ENCODE results near the gene RPS6KB2.

RPS6KB2 gene

DNA sequence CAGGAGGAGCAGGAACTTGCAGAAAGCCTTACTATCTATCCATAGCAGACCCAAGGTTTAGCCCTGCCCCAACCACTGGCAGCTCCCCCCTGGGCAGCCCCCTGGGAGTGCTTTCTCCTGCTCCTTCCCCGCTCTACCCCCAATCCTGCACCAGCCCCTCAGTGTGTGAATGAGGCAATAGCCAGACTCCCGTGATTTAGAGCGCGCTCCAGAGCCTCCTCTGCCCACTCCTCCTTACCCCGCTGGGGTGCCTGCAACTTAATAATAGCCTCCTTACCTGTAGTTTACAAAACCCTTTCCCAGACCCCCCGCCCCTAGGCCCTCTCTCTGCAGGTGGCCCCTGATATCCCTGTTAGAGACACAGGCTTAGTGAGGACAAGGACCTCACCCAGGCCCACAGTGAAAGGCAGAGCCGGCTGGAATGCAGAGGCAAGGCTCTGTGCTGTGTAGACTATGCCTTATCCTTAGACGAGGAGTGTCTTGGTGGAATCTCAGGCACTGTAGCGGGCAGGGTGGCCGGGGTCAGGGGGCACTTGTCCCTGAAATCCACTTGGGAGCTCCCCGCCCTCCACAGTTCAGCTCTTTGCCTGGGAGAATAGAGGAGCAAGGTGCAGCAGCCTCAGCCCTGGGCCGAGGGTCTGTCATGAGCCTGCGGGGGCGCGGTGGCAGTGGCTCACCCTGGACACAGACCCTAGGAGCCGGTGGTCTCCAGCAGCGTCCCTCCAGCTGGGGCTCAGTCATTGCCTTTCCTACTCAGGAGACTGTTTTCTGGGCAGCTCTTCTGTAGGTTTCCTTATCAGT, 17.1 kb upstream of the RPS6KB2 start:
- peaks cover 53% of the 10 kb centered on the region for H3K27me3 Mint-ChIP-seq

DNA sequence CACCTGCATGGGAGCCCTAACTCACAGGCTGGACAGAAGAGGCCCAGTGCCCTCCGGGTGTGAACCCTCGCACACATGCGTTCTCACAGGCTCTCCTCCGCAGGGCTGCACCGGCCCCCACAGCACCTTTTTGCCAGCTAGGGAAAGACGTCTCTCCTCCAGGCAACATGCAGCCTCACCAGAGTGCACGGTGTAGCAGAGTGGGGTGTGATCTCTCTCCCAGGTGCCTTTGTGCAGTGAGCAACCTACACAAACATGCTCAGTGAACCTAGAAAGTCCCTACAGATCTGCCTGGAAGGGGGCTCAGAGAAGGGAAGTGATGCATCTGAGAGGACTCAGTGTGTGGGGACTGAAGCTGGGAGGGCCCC, 16.5 kb upstream of the RPS6KB2 start:
- H3K27ac Mint-ChIP-seq: no peak overlapping the region
- peaks cover 59% of the 10 kb centered on the region for H3K27me3 Mint-ChIP-seq
- no peaks in the 10 kb centered on the region for H3K9me3 Mint-ChIP-seq
- H3K36me3 Mint-ChIP-seq (ENCODE audit: low read depth): no peaks in the 10 kb centered on the region
- H3K4me1 Mint-ChIP-seq (ENCODE audit: low read depth): peaks cover 60% of the 10 kb centered on the region
- H3K4me3 Mint-ChIP-seq: no peak overlapping the region
- intact Hi-C loops (cut with micrococcal nuclease): no loop called here

More for the DNA sequence above, 17.1 kb upstream of the RPS6KB2 start:
- Mint-ChIP-seq H3K9me3 (no peaks in the 10 kb centered on the region), H3K27ac (no peak overlapping the region), H3K36me3 (ENCODE audit: low read depth) (no peaks in the 10 kb centered on the region), H3K4me1 (ENCODE audit: low read depth) (peaks cover 60% of the 10 kb centered on the region), H3K4me3 (no peak overlapping the region)
- intact Hi-C loops (cut with micrococcal nuclease): no loop called here

DNA sequence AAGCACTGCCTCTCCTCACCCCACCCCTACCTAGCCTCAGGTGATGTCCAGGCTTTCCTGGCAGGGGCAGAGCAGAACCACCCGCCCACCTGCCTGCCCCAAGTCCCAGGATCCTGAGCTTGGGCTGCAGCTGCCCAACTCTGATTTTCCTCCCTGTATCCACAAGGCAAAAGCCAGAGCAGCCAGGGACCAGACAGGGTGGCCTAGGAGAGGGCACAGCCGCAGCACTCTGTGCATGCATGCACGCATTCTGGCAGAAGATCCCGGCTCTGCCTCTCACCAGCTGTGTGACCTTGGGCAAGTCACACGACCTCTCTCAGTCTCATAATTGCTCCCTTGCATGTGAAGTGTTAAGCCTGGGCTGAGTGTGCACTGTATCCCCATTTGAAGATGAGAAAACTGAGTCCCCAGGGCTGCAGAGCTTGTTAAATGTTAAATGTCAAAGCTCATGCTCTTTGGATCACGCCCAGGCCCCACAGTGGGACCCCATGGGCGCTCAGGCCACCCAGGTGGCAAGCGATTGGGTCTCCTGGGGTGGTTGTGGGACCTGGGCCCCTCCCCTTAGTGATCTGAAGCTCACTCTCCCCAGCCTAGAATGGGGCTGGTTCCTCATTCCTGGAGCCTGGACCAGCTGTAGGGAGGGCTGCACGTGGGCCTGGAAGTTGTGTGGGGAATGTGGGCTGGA, 15.7 kb upstream of the RPS6KB2 start:
- Mint-ChIP-seq H3K4me3 (no peak overlapping the region), H3K36me3 (ENCODE audit: low read depth) (no peaks in the 10 kb centered on the region), H3K27me3 (peaks cover 67% of the 10 kb centered on the region), H3K27ac (no peak overlapping the region), H3K9me3 (no peaks in the 10 kb centered on the region), H3K4me1 (ENCODE audit: low read depth) (peaks cover 58% of the 10 kb centered on the region)
- intact Hi-C loops (cut with micrococcal nuclease): no loop called here

DNA sequence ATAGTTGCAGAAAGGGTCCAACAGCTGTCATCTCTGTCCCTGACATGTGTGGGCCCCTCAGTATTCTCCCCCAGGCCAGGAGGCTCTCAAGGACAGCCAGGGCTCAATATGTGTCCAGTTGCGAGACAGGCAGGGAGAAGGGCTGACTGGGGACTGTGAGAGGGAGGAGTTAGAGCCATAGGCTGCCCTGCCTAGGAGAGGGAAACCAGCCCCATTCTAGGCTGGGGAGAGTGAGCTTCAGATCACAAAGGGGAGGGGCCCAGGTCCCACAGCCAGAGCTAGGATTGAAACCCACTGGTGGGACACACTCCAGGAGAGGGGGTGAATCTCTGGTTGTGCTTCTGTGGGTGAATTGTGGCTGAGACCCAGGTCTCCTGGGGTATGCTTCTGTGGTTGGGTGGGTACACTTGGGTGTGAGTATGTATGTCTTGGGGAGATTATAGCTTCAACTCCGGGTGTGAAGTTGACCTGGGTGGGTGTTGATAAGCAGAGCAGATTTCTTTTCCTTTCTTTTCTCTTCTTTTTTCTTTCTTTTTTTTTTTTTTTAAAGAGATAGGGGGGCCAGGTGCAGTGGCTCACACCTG, 14.9 kb upstream of the RPS6KB2 start:
- intact Hi-C loops (cut with micrococcal nuclease): no loop called here

DNA sequence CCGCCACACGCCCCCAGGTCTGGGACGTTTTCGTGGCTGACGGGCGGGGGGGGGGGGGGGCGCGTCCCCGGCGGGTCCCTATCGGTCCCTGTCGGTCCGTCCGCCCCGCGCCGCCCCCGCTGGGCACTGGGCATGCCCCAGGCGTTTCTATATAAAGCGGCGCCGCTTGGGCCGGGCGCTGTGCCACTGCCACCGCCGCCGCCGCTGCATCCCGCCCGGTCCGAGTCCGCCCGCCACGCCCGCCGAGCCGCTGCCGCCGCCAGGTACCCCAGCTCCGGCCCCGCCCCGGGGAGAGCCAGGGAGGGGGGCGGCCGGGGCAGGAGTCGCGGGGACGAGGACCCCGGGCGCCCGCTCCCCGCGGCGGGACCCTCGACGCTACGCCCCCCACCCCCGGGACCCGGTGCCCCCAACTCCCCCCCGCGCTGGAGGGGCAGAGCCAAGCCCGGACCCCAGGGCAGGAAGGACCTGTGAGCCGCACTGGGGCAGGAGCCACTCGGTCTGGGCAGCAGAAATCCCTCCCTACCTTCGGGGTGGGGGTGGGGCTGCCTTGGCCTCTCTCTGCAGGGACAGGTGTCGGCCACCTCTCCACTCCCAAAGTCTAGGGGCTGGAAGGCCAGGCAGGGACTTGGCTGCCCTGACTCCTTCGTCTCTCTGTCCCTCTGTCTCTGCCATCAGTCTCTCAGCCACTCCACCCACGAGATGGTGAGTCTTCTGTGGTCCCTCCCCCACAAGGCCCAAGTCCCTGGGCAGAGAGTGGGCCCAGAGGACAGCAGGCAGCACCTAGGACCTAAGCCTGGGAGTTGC, 12.6 kb upstream of the RPS6KB2 start, which contains the start of gene CARNS1:
TSS of gene CARNS1 (plus strand) at position 178 of the 804 bp plus-strand sequence. CDS start at position 700, 522 bp downstream.
- H3K36me3 Mint-ChIP-seq (ENCODE audit: low read depth): no peaks in the 10 kb centered on the region
- no peaks in the 10 kb centered on the region for H3K9me3 Mint-ChIP-seq
- peaks cover 91% of the 10 kb centered on the region for H3K27me3 Mint-ChIP-seq
- H3K27ac Mint-ChIP-seq: no peak within 1 kb of the TSS
- H3K4me1 Mint-ChIP-seq (ENCODE audit: low read depth): peaks cover 64% of the 10 kb centered on the region
- peak within 1 kb of the TSS; percentile 34 for H3K4me3 Mint-ChIP-seq
- intact Hi-C loops (cut with micrococcal nuclease): no loop called here

More for the DNA sequence above, 14.9 kb upstream of the RPS6KB2 start:
- Mint-ChIP-seq H3K9me3 (no peaks in the 10 kb centered on the region), H3K27me3 (peaks cover 74% of the 10 kb centered on the region), H3K27ac (no peak overlapping the region), H3K36me3 (ENCODE audit: low read depth) (no peaks in the 10 kb centered on the region), H3K4me1 (ENCODE audit: low read depth) (peaks cover 56% of the 10 kb centered on the region), H3K4me3 (no peak overlapping the region)

DNA sequence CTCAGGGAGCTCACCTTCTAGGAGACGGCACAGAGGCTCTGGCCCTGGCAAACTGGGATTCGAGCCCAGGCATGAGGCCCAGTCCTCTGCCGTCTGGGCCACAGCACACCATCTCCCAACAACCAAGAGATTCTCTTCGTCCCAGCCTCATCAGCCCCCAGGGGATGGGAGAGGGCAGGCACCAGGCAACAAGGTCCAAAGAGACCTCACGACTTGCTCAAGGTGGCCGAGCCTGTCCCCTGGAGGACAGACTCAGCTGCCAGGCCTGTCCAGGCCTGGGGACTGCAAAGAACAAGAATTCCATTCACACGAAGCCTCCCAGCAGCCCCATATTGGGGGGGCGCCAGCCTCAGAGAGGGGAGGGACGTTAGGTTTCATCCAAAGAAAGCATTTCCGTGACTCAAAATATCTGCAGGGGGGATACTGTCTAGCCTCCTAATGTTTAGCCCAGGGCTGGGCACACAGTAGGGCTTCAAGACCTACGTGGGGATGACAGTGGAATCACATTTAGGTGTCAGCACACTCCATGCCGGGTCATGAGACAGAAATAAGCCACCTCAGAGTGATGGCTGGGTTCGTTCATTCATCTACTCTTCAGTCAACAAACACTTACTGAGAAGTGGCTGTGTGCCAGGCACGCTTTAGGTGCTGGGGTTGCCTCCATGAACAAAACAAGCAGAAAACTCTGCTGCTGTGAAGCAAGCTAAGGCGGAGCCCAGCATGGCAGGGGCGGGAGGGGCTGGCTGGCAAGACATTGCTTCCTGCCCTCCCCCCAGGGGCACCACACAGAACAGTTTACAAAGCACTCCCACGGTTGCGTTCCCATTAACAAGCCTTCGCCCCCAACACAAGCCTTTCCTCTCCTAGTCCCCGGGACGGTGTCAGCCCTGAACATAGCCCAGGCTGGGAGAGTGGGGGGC, 11.6 kb upstream of the RPS6KB2 start:
- Mint-ChIP-seq H3K27me3 (peaks cover 81% of the 10 kb centered on the region), H3K4me1 (ENCODE audit: low read depth) (peaks cover 69% of the 10 kb centered on the region), H3K9me3 (no peaks in the 10 kb centered on the region), H3K4me3 (peak overlapping the region; percentile 34), H3K36me3 (ENCODE audit: low read depth) (no peaks in the 10 kb centered on the region), H3K27ac (no peak overlapping the region)
- intact Hi-C loops (cut with micrococcal nuclease): no loop called here

DNA sequence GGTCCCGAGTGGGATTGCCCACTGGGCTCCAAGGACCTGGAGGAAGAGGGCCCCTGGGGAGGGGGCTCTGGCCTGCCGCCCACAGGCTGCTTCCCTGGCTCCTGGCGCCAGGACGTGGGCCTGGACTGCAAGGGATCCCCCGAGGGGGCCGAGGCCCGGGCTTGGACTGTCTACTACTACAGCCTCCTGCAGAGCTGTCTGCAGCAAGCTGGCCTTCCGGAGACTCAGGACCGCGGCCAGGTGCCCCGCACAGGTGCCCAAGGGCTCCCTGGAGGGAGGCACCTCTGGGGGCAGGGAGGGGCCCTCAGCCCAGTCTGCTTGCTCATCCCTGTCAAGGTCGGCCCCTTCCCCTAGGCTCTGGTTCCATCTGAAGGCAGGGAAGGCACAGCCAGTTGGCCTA, 10.9 kb upstream of the RPS6KB2 start:
- H3K27me3 Mint-ChIP-seq: peaks cover 74% of the 10 kb centered on the region
- H3K36me3 Mint-ChIP-seq (ENCODE audit: low read depth): no peaks in the 10 kb centered on the region
- no peak overlapping the region for H3K4me3 Mint-ChIP-seq
- no peak overlapping the region for H3K27ac Mint-ChIP-seq
- peaks cover 67% of the 10 kb centered on the region for H3K4me1 Mint-ChIP-seq (ENCODE audit: low read depth)
- intact Hi-C loops (cut with micrococcal nuclease): no loop called here
- H3K9me3 Mint-ChIP-seq: no peaks in the 10 kb centered on the region

DNA sequence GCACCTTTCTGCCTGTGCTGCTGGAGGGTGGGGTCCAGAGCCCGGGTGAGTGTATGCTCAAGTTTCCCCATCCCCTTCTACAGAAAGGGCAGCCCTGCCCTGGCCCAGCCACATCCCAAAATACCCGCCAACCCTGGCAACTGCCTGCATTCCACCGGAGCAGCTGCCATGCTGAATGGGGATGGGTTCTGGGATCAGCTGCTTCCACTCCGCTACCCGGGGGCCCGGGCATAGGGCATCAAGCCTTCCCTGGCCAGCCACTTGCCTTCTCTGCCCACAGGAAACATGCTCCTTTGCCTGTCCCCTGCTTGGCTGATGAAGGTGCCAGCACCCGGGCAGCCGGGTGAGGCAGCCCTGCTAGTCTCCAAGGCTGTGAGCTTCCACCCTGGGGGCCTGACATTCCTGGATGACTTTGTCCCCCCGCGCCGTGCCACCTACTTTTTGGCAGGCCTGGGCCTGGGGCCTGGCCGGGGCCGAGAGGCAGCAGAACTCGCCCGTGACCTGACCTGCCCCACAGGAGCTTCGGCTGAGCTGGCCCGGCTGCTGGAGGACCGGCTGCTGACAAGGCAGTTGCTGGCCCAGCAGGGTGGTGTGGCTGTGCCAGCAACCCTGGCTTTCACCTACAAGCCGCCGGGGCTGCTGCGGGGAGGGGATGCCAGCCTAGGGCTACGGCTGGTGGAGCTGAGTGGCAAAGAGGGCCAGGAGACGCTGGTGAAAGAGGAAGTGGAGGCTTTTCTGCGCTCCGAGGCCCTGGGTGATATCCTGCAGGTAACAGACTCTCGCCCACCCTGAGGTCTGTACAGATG, 9.6 kb upstream of the RPS6KB2 start:
- peaks cover 63% of the 10 kb centered on the region for H3K4me1 Mint-ChIP-seq (ENCODE audit: low read depth)
- H3K36me3 Mint-ChIP-seq (ENCODE audit: low read depth): no peaks in the 10 kb centered on the region
- no peaks in the 10 kb centered on the region for H3K9me3 Mint-ChIP-seq
- H3K27ac Mint-ChIP-seq: no peak overlapping the region
- peaks cover 68% of the 10 kb centered on the region for H3K27me3 Mint-ChIP-seq
- peak overlapping the region; percentile 24 for H3K4me3 Mint-ChIP-seq
- intact Hi-C loops (cut with micrococcal nuclease): no loop called here

DNA sequence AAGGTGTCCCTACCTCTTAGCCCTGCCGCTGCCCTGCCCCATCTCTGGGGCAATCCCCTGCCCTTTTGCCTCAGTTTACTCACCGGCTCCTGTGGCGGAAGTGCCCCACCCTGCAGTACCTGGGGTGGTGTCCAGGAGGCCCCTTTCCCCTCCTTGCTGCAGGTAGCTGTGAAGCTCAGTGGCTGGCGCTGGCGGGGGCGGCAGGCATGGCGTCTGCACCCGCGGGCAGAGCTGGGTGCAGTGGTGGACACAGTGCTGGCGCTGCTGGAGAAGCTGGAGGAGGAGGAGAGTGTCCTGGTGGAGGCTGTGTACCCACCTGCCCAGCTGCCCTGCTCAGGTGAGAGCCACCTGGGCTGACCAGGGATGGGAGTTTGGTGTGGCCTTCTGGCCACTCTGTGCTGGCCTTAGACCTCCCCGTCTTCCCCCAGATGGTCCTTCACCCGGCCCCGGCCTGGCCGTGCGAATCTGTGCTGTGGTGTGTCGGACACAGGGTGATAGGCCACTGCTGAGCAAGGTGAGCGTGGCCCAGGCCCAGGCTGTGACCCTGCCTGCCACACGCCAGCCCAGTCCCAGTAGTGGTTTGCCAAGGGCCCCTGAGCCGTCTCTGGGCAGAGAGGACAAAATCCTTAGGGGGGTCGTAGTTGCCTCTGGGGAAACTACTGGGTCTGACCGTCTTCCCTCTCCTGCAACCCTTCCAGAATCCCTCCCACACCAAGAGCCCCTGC, 8.8 kb upstream of the RPS6KB2 start:
- Mint-ChIP-seq H3K4me3 (peak overlapping the region; percentile 76), H3K9me3 (no peaks in the 10 kb centered on the region), H3K27me3 (peaks cover 60% of the 10 kb centered on the region), H3K36me3 (ENCODE audit: low read depth) (no peaks in the 10 kb centered on the region), H3K27ac (no peak overlapping the region), H3K4me1 (ENCODE audit: low read depth) (peaks cover 64% of the 10 kb centered on the region)
- intact Hi-C loops (cut with micrococcal nuclease): loop anchor here (2.0 kb wide), 1 partner anchor 17 kb away; no protein-coding TSS in a partner anchor

DNA sequence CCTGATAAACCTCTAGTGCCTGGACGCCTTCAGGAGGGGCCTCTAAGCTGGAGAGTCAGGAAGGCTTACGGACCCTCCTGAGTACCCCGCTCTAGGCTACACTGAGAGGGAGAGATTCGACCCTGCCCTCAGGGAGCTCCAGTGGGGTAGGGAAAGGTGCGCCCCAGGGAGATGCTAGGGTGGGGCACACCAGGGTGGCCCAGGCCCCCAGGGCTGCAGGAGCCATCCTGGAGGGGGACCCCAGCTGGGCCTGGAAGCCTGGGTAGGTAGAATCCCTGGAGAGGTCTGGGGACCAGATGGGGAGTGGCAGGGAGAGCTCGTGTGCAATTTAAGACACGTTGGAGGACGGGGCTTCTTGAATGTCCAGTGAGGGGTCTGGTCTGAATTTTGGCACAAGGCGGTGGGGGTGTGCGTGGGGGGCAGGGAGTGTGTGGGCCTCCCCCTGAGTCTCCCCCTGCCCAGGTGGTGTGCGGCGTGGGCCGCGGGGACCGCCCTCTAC, 8.1 kb upstream of the RPS6KB2 start:
- Mint-ChIP-seq H3K9me3 (no peaks in the 10 kb centered on the region), H3K27ac (peak overlapping the region; percentile 51), H3K4me3 (peak overlapping the region; percentile 76), H3K36me3 (ENCODE audit: low read depth) (no peaks in the 10 kb centered on the region), H3K4me1 (ENCODE audit: low read depth) (peaks cover 65% of the 10 kb centered on the region), H3K27me3 (peaks cover 53% of the 10 kb centered on the region)
- intact Hi-C loops (cut with micrococcal nuclease): loop anchor here (2.0 kb wide), 1 partner anchor 17 kb away; no protein-coding TSS in a partner anchor

DNA sequence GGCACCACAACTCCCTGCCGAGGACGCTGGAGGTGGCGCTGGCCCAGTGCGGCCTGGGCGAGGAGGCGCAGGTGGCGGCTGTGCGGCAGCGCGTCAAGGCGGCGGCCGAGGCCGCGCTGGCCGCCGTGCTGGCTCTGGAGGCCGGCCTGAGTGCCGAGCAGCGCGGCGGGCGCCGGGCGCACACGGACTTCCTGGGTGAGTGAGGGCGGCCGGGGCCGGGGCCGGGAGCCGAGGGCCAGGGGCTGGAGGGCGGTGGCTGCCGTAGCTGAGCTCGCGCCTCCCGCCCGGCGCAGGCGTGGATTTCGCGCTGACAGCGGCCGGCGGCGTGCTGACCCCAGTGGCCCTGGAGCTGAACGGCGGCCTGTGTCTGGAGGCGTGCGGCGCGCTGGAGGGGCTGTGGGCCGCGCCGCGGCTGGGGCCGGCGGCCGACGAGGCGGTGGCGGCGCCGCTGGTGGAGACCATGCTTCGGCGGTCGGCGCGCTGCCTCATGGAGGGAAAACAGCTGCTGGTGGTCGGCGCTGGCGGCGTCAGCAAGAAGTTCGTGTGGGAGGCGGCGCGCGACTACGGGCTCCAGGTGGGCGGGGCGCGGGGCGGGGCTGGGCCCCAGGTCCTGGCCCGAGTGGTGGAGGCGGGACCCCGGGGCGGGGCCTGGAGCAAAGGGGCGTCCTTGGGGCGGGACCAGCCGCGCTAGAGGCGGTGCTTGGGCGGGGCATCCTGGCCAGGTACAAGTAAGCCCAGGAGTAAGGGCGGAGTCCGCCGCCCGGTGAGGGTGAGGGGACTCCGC, 7.5 kb upstream of the RPS6KB2 start:
- Mint-ChIP-seq H3K4me1 (ENCODE audit: low read depth) (peaks cover 62% of the 10 kb centered on the region), H3K27me3 (peaks cover 51% of the 10 kb centered on the region), H3K9me3 (no peaks in the 10 kb centered on the region), H3K4me3 (peak overlapping the region; percentile 76), H3K27ac (peak overlapping the region; percentile 51), H3K36me3 (ENCODE audit: low read depth) (no peaks in the 10 kb centered on the region)
- intact Hi-C loops (cut with micrococcal nuclease): loop anchor here (2.0 kb wide), 1 partner anchor 18 kb away; no protein-coding TSS in a partner anchor
